Activated T-cell treated with anti-CD3 and anti-CD28 coated beads for 24 hours (primary cell): ENCODE measurements around the gene SMAD6.

Source experiments
- DNase-seq: peaks from one replicate; pipeline ENCODE4 v3.0.0-alpha.2; 2020; ENCODE audit warnings: low read depth

The SMAD6 gene

DNA sequence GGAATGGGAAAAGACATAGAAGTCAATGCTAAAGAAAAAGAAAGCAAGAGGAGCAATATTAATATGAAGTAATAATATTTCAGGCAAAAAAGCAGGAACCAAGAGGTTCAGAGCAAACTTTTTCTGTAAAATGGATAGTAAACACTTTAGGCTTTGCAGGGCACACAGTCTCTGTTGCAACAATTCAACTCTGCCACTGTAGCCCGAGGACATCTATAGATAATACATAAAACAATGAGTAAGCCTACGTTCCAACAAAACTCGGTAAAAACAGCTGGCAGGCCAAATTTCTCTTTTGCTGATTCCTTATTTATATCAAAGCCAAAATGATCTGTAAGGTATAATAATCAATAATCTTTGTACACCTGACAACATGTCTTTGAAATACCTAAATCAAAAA is 56.8 kb downstream of the SMAD6 start:
- no peak for DNase-seq

GRCh38 chr15:66760097-66760967 is 58.3 kb downstream of the SMAD6 start:
- DNase-seq: no peak

DNA sequence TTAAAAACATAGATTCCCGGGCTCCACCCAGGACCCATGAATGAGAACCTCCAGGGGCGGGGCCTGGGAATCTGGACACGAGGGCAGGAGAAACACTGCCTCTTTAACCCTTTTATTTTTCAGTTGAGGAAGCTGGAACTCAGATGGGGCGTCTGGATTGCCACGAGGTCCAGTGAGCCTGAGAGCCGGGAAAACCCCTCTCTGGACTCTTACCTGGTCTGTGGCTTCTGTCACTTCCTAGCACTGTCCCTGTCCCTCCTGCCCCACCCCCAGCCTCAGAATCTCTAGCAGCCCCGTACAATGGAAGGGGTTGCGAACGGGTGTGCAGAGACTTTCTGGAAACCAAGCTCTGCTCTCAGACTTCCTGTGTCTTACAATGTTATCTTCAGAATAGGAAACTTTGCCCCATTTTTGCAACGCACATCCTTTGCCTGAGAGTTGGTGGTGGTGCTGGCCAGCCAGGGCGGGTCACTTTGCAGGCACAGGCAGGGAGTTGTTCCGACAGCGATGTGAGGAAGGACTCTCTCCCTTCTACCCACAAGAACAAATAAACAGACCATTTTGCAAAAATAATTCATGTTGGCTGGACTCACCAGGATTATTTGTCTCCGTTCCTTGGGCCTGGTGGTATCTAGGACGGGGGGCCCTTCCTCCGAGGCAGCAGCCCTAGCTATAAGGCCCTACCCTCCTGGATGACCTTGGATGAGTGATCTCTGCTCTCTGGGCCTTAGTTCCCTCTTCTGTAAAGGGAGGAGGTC is 59.1 kb downstream of the SMAD6 start:
- DNase-seq: no peak

- DNase-seq: no peak
Measured at GRCh38 chr15:66761726-66762595, 59.9 kb downstream of the SMAD6 start.

GRCh38 chr15:66763186-66764071 is 61.4 kb downstream of the SMAD6 start:
- no peak for DNase-seq

DNA sequence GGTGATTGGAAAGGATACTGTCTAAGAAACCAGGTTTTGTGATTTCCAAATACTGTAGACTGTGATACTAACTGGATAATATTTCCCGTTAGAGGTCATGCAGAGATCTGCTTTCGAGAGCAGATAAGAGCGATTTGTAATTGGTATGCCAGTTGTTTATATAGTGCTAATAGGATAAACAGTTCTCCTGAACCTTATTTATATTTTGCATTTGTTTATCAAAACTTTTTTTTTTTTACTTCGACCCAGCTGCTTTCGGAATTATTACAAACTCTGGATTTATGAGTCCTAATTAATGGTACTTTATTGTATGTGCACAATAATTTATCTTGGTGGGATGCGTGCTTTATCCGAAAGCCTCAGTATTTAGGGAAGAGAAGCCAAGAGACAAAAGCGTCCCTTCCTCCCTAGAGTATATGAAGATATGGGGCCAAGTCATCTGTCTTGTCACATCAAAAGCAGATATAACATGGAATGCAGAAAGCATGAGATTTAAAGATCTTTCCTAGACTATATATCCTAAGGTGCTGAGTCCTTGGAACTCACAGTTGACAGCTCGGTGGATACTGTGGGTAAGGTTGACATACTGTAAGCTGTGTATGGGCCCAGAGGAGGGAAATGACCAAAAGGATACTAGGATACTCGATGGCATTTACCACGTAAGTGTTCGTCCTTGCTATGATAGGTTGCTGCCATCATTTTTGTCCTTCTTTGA is 62.2 kb downstream of the SMAD6 start:
- DNase-seq: no peak

GRCh38 chr15:66765478-66766281 is 63.6 kb downstream of the SMAD6 start:
- no peak for DNase-seq

DNA sequence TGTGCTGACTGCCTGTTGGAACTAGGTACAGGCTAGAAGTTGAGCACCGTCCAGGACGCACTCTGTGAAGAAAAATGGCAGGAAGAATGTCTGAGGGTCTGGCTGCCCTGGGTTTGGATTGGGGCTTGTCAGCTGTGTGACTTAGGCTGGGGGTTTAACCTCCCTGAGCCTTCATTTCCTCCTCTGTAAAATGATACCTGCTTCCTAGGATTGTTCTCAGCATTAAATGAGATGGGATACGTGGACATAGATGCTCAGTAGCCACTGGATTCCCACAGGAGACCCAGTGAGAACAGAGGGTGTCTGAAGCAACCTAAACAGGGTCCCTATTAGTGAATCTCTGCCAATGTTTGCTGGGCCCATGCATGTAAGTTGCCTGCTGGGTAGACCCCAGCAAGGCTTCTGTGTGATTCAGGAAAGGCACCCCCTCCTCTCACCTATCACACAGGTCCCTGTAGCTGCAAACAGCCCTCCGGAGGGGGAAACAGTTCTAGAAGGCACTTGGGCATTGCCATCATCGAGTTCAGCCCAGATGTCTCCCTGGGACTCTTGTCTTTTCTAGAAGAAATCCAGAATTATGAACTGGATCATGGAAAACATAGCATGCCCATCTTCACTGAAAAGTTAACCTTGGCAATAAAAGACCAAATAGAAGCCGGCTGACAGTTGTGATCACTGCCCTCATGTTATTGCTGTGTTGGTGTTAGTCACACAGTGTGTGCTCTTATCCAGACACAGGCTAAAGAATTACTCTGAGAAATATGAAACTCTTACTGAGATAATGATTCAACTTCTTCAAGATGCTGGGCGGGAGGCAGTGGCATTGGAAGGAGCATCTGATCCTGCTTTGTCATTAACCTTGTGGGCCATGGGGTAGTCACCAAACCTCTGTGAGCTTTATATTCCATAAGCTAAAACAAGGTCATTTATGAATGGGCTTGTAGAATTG is 64.5 kb downstream of the SMAD6 start:
- no peak for DNase-seq

- DNase-seq: no peak
Measured at GRCh38 chr15:66767240-66767659, 65.2 kb downstream of the SMAD6 start.

DNA sequence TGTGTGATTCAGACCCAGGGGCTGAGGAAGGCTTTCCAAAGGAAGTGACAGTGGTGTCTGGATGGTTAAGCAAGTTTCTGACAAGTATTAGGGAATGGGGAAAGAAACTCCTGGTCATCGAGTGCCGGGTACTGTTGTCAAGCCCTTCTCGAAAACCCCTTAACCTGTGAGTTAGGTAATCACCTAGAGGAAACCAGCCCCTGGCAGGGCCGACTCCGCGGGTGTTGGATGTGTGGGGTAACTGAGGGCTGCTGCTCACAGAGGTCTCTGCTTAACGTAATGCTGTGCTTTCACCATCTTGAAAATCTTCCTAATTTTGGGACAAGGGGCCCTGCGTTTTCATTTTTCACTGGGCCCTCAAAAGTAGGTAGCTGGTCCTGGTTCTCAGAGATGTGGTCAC is 67.0 kb downstream of the SMAD6 start:
- DNase-seq: no peak

- no peak for DNase-seq
Measured at GRCh38 chr15:66770518-66771350, 68.7 kb downstream of the SMAD6 start.

GRCh38 chr15:66771351-66771650 is 69.3 kb downstream of the SMAD6 start:
- no peak for DNase-seq

DNA sequence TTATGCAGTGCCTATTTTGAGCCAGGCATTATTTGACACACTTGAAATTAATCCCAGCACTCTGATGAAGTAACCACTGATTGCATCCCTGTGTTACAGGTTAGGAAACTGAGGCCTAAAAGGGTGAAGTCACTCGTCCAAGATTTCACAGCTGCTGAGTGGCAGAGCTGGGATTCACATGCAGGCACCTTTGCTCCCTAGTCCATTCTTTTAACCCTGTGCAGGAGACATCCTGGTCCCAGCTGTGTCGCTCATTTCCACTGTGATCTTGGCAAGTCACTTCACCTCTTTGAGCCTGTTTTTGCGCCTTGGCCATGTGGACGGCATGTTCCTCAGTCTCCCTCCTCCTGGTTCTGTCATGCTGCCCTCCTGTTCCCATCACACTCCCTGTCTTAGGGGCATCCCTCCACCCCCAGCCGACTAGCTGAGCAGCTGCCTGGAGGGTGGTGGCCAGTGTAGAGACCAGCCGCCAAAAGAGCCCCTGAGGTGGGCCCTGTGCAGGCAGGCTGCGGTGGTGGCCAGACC is 70.6 kb downstream of the SMAD6 start:
- no peak for DNase-seq

GRCh38 chr15:66773129-66773873 is 71.3 kb downstream of the SMAD6 start:
- DNase-seq: no peak

DNA sequence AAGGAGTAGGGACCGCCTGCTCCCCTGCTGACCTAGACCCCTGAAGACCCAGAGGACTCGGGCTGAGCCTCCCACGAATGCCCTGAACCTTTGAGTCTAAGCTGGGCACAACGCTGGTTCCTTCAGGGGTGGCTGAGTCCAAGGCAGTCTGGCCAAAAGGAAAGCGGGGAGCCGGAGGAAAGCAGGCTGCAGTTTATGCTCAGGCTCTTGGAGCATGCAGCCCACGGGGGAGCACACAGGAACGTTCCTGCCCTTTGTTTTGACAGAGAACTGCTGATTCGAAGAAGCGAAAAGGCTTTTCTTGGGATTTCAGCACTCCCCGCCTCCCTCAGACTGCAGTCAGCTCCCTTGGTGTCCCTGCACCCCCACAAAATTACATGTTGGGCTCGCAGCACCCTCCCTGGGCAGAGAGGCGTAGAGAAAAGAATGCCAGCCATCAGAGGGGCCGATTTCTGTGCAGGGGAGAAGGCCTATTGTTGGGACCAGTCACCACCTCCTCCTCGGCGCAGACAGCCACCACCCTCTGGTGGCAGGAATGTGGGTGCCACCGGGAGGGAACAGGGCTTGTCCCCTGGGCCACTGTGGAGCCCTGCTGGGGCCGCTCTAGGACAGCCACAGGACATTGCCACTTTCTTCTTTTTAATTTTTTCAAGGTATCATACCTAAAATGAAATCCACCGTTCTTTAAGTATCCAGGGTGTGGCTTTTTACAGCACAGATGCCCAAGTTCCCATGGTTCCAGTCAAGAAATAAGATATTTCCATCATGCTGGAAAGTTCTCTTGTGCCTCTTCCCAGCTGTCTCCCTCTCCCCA is 72.2 kb downstream of the SMAD6 start:
- DNase-seq: peak; percentile 7
